ENCODE measurements around the gene RANBP10. TPM values are rescaled to one million over a fixed set of nuclear protein-coding genes. Genes with fewer than 3 reads are reported as not detected.

Gene RANBP10
- total and polyA plus RNA-seq, 2 of the 13 experiments (the other 11 are each of a cell fraction or from before 2014, with no cell fraction given) = 9.2 to 22.7 TPM

DNA sequence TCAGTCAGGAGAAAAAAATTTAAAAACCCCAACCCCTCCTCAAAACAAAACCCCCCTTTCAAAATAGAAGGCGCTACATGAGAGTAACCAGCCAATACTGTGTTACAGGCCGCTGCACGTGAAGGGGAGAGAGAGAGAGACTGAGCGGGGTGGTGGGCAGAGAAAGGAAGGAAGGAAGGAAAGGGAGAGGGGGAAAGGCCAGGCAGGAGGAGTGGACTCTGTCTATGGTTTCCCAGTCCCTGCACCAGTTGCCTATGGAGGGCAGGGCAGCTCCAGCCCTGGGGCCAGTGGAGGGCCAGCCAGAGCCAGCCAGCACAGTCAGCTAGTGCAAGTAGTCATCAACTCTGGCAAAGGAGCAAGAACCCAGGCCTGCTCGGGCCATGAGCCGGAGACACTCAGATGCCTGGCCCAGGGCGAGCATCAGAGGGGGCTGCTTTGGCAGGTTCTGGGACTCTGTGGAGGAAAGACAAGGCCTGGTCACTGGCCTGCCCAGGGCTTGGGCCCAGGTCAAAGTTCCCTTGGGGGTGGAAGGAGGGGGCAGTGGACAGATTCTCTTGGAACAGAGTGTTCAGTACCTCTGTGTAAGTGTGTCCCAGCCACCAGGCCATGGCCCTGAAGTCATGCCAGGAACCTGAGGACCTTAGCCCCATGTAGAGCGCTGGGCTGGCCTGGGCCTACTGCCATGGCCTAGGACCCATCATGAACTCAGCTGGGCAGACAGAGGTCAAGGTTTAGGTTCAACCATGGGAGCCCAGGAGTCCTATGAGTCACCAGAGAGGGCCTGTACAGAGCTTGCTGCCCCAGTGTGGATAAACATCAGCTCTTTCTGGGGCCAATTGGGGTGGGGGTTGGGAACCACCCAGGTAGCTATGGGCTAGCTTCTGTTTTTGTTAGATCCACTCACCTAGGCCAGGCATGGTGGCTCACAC is 80.0 kb downstream of the RANBP10 start (continued):
- TF ChIP-seq, protein P1, sequence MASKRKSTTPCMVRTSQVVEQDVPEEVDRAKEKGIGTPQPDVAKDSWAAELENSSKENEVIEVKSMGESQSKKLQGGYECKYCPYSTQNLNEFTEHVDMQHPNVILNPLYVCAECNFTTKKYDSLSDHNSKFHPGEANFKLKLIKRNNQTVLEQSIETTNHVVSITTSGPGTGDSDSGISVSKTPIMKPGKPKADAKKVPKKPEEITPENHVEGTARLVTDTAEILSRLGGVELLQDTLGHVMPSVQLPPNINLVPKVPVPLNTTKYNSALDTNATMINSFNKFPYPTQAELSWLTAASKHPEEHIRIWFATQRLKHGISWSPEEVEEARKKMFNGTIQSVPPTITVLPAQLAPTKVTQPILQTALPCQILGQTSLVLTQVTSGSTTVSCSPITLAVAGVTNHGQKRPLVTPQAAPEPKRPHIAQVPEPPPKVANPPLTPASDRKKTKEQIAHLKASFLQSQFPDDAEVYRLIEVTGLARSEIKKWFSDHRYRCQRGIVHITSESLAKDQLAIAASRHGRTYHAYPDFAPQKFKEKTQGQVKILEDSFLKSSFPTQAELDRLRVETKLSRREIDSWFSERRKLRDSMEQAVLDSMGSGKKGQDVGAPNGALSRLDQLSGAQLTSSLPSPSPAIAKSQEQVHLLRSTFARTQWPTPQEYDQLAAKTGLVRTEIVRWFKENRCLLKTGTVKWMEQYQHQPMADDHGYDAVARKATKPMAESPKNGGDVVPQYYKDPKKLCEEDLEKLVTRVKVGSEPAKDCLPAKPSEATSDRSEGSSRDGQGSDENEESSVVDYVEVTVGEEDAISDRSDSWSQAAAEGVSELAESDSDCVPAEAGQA (IDR thresholded peaks at IDR 0.05; ENCODE audit: low read depth) = no peak
- TF ChIP-seq, protein P1 (CRISPR knock-in tag; IDR thresholded peaks at IDR 0.05; ENCODE audit: borderline replicate concordance) = no peak
- TF ChIP-seq ZNF292 (CRISPR knock-in tag; IDR thresholded peaks at IDR 0.05; ENCODE audit: borderline replicate concordance, low read depth) = no peak
- TF ChIP-seq ZNF703 (CRISPR knock-in tag; IDR thresholded peaks at IDR 0.05; ENCODE audit: borderline replicate concordance) = no peak
- TF ChIP-seq NONO (IDR thresholded peaks at IDR 0.05) = no peak
- no peak for TF ChIP-seq NONO (CRISPR knock-in tag; conservative IDR thresholded peaks at IDR 0.05)
- TF ChIP-seq ZEB1 (IDR thresholded peaks at IDR 0.05; ENCODE audit: insufficient replicate concordance, low read depth) = no peak
- TF ChIP-seq ZNF598 (CRISPR knock-in tag; IDR thresholded peaks at IDR 0.05; ENCODE audit: borderline replicate concordance) = 0 out of 2 replicates have a peak, but pooled peaks have one; percentile 49
- TF ChIP-seq ZSCAN12 (CRISPR knock-in tag; IDR thresholded peaks at IDR 0.05) = no peak
- TF ChIP-seq ETV6 (CRISPR knock-in tag; conservative IDR thresholded peaks at IDR 0.05) = no peak
- no peak for TF ChIP-seq ZNF629 (CRISPR knock-in tag; conservative IDR thresholded peaks at IDR 0.05)
- no peak for TF ChIP-seq JARID2 (CRISPR knock-in tag; IDR thresholded peaks at IDR 0.05; ENCODE audit: insufficient replicate concordance)
- TF ChIP-seq KMT2B (CRISPR knock-in tag; IDR thresholded peaks at IDR 0.05) = no peak
- TF ChIP-seq ZNF496 (CRISPR knock-in tag; IDR thresholded peaks at IDR 0.05; ENCODE audit: insufficient replicate concordance) = no peak
- TF ChIP-seq ZBTB26 (CRISPR knock-in tag; IDR thresholded peaks at IDR 0.05; ENCODE audit: borderline replicate concordance) = no peak
- no peak for TF ChIP-seq ZBTB21 (CRISPR knock-in tag; IDR thresholded peaks at IDR 0.05)
- peak; percentile 39; the same call in 1 of the 2 replicates for TF ChIP-seq GMEB1 (CRISPR knock-in tag; IDR thresholded peaks at IDR 0.05; ENCODE audit: borderline replicate concordance)
- peak; percentile 66; the same call in 1 of the 2 replicates for TF ChIP-seq ZNF878 (CRISPR knock-in tag; IDR thresholded peaks at IDR 0.05)

Measured in HepG2 (cell line).